Amygdala (tissue), 56 donors: Measurements from ENCODE around the gene RAPGEF4.

ENCODE experiments used
- DNase-seq, 56 donors: peaks; one replicate each; lab custom pipeline; 2025; lab: John Stamatoyannopoulos, UW

RAPGEF4 gene

GRCh38 chr2:172988728-172989127, 253.1 kb downstream of the RAPGEF4 start:
- no peak for DNase-seq

GRCh38 chr2:172991031-172991430, 255.4 kb downstream of the RAPGEF4 start:
- no peak for DNase-seq

DNA sequence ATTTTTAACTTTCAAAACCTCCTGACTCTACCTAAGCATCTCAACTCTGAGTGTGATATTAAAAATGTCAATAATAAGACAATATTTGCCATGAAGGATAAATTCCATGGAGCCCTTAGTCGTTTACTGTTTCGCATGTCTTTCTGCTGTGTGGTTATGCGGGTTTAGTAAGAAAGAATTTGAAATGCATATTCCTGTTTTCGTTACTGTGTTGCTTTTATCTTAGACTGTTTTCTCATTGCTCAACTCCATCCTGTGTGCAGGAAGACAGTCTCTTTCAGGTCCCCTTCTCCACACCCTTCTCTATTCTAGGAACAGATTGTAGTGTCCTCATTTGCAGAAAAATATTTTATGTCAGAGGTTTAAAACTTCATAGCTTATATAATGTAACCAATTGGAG, 257.5 kb downstream of the RAPGEF4 start:
- DNase-seq = no peak

DNA sequence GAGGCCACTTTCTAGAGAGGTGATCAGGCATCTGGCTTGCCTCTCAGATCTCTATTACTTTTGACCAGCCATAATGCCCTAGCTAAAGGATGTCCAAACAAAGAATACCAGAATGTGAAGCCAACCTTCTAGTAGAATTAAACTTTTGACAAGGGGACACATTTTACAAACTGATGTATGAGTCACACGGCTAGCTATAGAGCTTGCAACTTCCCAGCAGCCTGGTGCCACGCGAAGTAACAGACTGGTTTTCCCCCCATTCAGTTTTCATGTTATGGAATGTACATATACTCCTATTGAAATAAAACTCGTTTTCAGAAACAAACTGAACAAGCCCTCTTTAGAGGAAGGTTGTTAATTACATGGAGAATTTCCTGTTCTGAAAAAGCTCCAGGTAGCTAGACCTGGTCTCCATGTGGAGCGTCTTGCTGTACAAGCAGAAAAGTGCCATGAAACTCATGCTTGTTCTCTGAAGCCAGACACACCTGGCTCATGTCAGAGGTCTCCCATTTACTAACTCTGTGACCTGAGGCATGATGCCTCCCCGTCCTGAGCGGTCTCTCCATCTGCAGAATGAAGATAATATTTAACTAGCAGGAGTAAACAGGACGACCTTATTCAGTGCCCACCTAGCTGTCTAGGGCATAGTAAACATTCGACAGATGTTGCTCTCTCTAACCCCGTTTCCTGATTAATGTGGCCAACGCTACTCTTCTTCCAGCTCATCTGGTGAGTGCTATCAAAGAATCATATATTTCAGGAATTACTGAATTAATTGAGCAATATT, 258.5 kb downstream of the RAPGEF4 start:
- no peak for DNase-seq

DNA sequence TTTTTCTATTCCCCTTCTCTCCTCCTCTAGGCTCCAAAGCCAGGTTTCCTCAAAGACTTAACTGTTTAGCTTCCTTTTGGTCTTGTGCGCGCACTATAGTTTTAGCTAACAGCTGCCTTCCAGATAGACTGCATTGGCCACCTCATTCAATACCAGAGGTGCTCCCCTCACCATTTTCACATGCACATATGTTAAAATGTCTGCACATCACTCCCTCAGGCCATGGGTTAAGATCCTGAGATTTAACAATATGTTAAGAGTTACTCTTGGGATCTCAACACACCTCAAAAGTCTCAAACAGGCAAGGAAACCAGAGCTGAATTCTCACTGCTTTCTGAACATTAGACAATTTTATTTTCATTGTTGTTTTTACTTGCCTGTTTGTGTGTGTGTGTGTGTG, 259.2 kb downstream of the RAPGEF4 start:
- no peak for DNase-seq

GRCh38 chr2:172995323-172996244, 259.9 kb downstream of the RAPGEF4 start:
- no peak for DNase-seq

GRCh38 chr2:172996387-172996961, 260.8 kb downstream of the RAPGEF4 start:
- no peak for DNase-seq

- no peak for DNase-seq
Observed at GRCh38 chr2:172997031-172997430, 261.4 kb downstream of the RAPGEF4 start.

- DNase-seq = no peak
Observed at GRCh38 chr2:172998547-172999272, 263.1 kb downstream of the RAPGEF4 start.

GRCh38 chr2:172999641-173000386, 264.2 kb downstream of the RAPGEF4 start:
- no peak for DNase-seq

DNA sequence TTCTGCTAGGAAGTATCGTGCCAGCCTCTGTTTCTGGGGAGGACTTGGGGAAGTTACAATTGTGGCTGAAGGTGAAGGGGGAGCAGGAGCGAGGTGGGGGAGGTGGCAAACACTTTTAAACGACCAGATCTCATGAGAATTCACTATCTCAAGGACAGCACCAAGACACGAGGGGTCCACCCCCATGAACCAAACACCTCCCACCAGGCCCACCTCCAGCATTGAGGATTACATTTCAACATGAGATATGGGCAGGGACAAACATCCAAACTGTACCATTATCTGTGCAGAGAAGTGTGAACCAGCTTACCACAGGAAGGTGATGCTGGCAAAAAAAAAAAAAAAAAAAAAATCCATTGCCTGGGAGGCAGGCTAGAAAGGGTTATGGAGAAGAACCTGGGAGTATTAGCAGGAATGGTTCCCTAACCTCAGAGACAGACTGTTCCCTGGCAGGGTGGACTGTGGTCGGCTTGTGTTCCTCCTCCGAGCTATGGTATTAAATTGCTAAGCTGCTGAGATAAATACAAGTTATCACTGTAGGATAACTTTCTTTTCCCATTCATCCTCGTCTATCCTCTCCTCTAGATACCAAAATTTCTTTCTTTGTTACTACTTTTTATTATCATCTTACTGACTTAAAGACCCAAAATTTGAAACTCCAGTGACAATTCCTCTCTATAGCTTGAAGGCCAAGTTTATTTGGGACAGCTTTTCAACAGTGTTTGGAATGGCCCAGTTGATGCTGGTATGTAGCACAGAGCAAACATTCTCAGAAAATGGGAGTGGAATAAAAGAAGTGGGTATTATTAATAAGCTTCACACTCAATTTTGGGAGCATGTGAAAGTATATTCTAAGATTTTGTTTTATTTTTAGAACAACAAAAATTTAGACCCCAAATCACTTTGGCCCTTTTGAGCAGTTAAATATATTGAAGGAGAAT, 266.3 kb downstream of the RAPGEF4 start:
- no peak for DNase-seq

DNA sequence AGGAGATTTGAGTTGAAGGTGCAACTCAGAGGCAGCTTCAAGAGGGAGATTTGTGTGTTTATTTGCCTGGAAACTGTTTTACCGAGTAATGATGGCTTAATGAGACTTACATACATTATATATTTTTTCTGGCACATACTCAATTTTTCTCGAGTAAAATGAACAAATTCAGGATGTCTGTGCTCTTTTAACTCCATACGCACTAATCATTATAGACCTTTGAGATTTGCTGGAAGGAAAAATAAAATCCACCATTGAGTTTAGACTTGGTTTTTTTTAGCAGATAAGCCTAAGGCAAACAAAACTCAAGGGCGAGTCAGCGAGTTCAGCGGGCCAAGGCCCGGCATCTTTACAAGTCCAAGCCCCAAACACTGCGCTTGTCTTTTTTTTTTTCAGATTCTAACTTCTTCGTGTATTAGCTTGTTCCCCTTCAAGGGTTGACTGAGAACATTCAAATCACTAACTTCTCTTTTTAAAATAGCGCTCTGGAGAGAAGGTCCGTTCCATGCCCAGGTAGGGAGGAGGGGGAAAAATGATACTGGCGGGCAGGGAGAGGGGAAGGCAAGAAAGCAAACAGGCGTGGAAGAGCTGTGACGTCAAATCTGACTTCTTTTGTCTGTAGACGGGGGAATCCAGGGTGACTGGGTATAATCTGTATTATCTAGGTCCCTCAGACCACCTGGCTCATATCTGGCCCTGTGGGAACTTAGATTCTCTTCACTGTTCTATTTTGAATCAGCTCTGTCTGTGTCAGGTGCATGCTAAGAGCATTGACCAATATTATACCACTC, 267.3 kb downstream of the RAPGEF4 start:
- no peak for DNase-seq

DNA sequence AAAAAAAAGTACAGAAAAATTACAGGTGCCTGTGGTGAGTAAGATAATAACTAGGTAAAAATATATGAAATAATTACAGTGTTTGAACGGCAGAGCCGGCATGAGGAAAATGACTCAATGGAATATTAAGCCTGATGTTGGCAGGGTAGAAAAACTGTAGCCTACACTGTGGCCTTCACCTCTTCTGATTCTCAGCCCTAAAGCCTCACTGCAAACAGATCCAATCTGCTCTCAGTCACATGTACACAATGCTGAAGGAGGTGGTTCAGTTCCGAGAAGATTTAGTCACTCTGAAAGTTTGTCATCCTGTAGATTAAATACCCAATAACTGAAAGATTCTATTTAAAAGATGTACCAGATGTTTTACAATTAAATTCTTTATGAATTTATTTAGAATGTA, 273.1 kb downstream of the RAPGEF4 start:
- no peak for DNase-seq

- no peak for DNase-seq
Observed at GRCh38 chr2:173010233-173010632, 274.6 kb downstream of the RAPGEF4 start.

GRCh38 chr2:173016451-173016850, 280.8 kb downstream of the RAPGEF4 start:
- DNase-seq = no peak

DNA sequence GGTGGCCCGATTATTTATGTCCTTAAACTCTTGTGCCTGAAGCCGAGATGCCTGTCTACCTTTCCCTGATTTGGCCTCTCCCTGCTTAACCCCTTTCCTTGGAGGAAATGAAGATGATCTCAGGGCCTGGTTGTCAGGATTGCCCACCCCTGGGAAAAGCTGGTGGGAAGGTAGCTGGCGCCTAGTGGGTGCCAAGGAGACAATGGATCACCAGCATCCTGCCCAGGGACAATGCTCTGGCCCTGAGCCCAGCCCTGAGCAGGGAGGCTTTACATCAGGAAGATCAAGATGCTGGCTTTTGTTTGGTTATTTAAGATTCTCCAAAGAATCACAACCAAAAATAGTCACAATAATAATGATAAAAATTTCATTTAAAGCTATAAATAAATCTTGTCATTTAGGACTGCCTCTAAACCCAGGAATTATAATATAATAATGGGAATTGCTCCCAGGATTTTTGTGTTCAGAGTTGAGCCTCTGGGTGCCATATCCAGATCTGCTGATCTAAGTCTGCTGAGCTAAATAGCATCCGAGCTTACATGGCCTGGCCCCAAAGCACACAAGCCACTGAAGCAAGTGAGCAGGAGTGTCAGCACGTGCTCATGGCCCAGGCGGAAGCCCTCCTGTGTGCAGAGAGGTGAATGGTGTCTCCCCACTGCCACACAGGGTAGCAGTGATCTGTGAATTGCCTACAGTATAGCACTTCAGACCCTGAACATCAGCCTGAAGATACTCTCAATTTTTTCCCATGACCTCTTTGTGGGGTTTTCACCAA, 282.2 kb downstream of the RAPGEF4 start:
- no peak for DNase-seq

GRCh38 chr2:173019755-173020154, 284.1 kb downstream of the RAPGEF4 start:
- DNase-seq = no peak
